Fibroblast of upper back skin (primary cell): ENCODE data around the gene ZNF689.
A peak's percentile ranks its signal among the peaks of the same experiment; 100 is the strongest.
"Not testable (repeated sequence)": the region's sequence is repeated elsewhere in the genome, so short reads cannot be mapped to it uniquely, and the experiment has no call there.

Source experiments
- DNase-seq: peaks from one replicate; pipeline ENCODE4 v3.0.0-alpha.2; 2013

ZNF689 gene

GRCh38 chr16:30633526-30633925 lies 23.3 kb upstream of the ZNF689 start:
- no peak for DNase-seq

- DNase-seq = not testable (repeated sequence)
These were observed 22.3 kb upstream of the ZNF689 start for GRCh38 chr16:30632454-30632853.

GRCh38 chr16:30628628-30629540 lies 18.7 kb upstream of the ZNF689 start:
- DNase-seq = peak; percentile 74

GRCh38 chr16:30626236-30626635 lies 16.0 kb upstream of the ZNF689 start:
- no peak for DNase-seq

GRCh38 chr16:30623536-30624283 lies 13.5 kb upstream of the ZNF689 start:
- peak; percentile 18 for DNase-seq

GRCh38 chr16:30622455-30623032 lies 12.4 kb upstream of the ZNF689 start:
- DNase-seq = no peak

GRCh38 chr16:30621765-30622164 lies 11.6 kb upstream of the ZNF689 start:
- DNase-seq = peak; percentile 83

- DNase-seq = no peak
These were observed 10.0 kb upstream of the ZNF689 start for GRCh38 chr16:30620169-30620568.

GRCh38 chr16:30619638-30620037 lies 9.4 kb upstream of the ZNF689 start:
- no peak for DNase-seq

GRCh38 chr16:30619202-30619601 lies 9.0 kb upstream of the ZNF689 start:
- no peak for DNase-seq

GRCh38 chr16:30615358-30616091 lies 5.3 kb upstream of the ZNF689 start:
- no peak for DNase-seq

- peak; percentile 34 for DNase-seq
These were observed 925 bp downstream of the ZNF689 start for GRCh38 chr16:30609002-30609925.

- DNase-seq = no peak
These were observed 4.2 kb downstream of the ZNF689 start for GRCh38 chr16:30606004-30606403.

GRCh38 chr16:30605158-30605557 lies 5.0 kb downstream of the ZNF689 start:
- no peak for DNase-seq

- DNase-seq = no peak
These were observed 5.8 kb downstream of the ZNF689 start for GRCh38 chr16:30604316-30604947.

- no peak for DNase-seq
These were observed 6.3 kb downstream of the ZNF689 start for GRCh38 chr16:30603945-30604315.

GRCh38 chr16:30602616-30603277 lies 7.4 kb downstream of the ZNF689 start:
- peak; percentile 29 for DNase-seq

GRCh38 chr16:30601966-30602365 lies 8.2 kb downstream of the ZNF689 start:
- DNase-seq = no peak

- DNase-seq = no peak
These were observed 9.3 kb downstream of the ZNF689 start for GRCh38 chr16:30600929-30601328.

GRCh38 chr16:30600215-30600614 lies 10.0 kb downstream of the ZNF689 start:
- no peak for DNase-seq

GRCh38 chr16:30592871-30593270 lies 17.3 kb downstream of the ZNF689 start:
- no peak for DNase-seq
